A673 (cell line): ENCODE measurements around the gene SP6.

Experiments used
- CTCF ChIP-seq: fragments of 300-800, 200-600 bp; sonication (generic); conservative IDR thresholded peaks from 2 replicates; pipeline ENCODE4 v1.5.1; 2017; ENCODE audit warnings: low read depth, mild to moderate bottlenecking, antibody characterized with exemption, low read length, moderate library complexity, mixed read lengths
- EZH2 ChIP-seq: fragments of 200-600 bp; sonication (generic); IDR thresholded peaks from 2 replicates; pipeline ENCODE4 v1.6.1; 2017; ENCODE audit warnings: borderline replicate concordance, low read depth, mild to moderate bottlenecking, mixed read lengths, antibody characterized with exemption, low read length; ENCODE audit not compliant: poor library complexity, severe bottlenecking

DNA sequence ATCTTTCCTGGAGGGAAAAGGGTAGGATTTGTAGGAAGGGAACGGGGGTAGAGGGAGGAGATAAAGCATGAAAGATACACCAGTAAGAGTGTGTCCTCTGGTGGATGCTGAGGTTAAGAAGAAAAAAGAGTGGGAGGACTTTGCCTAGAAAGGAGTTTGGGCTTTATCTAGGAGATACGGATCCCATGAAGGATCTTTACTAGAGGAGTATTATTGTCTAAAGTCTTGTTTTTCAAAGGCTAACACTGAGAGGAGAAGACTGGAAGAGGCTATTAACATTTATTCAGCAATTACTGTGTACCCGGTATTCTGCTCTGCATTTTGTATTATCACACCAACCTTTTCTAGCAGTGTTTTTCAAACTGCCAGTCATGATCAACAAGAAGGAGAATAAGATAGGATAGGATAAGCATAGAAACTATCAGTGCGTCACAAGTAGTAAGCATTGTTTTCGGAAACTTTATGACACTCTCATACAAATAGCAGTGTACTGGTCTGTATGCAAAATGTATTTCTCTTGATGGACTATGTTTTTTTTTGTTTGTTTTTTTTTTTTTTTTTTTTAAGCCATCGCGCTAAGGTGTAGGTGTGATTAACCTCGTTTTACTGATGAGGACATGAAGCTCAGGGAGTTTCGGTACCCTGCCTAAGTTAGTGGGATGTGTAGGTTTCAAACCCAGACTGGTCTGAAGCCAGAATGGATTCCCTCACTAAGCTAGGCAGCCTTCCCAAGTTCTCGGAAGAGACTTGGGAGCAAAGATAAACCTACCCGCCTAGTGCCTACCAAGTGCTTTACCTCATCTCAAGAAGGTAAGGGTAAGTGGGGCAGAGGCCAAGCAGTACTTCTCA, 43.8 kb upstream of the SP6 start:
- TF ChIP-seq CTCF: no peak
- no peak for TF ChIP-seq EZH2
